Measurements from ENCODE around the gene GABBR2.

- TF ChIP-seq POLR2AphosphoS5 (IDR thresholded peaks at IDR 0.05; ENCODE audit: low read depth, low read length) (no peak), USF2 (IDR thresholded peaks at IDR 0.05; ENCODE audit: low read length) (no peak)
Measured at GRCh38 chr9:98558575-98558974, 150.2 kb downstream of the GABBR2 start.

Data from H1 (cell line).